Upper lobe of left lung (tissue), 4 donors: ENCODE data around the gene KLHL17.
"Not testable (repeated sequence)": the region's sequence is repeated elsewhere in the genome, so short reads cannot be mapped to it uniquely, and the experiment has no call there.

Experiments
- CTCF ChIP-seq, 6 experiments: fragments of 450-650 bp in 4 of 6; fragments of 200-600 bp in 2 of 6; sonication (generic) in 2 of 6; IDR thresholded peaks; one replicate each; pipeline ENCODE4 v1.5.1; 2016 to 2019; ENCODE audit warnings: antibody characterized with exemption in 6 of 6
- EP300 ChIP-seq, 4 donors: sonication (generic); formaldehyde crosslinking; IDR thresholded peaks; one replicate each; pipeline ENCODE4 v1.5.1; 2017; ENCODE audit warnings: antibody characterized with exemption in 4 of 4, control low read depth in 2 of 4
- POLR2A ChIP-seq, 4 donors: fragments of 450-650 bp; IDR thresholded peaks; one replicate each; pipeline ENCODE4 v1.5.1; 2016 to 2017; ENCODE audit warnings: antibody characterized with exemption in 4 of 4, mild to moderate bottlenecking in 2 of 4
- POLR2AphosphoS5 ChIP-seq, 2 donors: sonication (generic); formaldehyde crosslinking; IDR thresholded peaks; one replicate each; pipeline ENCODE4 v1.5.1; 2017; ENCODE audit warnings: antibody characterized with exemption in 2 of 2

- TF ChIP-seq POLR2AphosphoS5, CTCF, EP300, POLR2A (IDR thresholded peaks at IDR 0.05): not testable (repeated sequence)
Measured at GRCh38 chr1:976791-977190, 16.4 kb downstream of the KLHL17 start.
